ENCODE results near the gene BHLHE41.

The BHLHE41 gene

DNA sequence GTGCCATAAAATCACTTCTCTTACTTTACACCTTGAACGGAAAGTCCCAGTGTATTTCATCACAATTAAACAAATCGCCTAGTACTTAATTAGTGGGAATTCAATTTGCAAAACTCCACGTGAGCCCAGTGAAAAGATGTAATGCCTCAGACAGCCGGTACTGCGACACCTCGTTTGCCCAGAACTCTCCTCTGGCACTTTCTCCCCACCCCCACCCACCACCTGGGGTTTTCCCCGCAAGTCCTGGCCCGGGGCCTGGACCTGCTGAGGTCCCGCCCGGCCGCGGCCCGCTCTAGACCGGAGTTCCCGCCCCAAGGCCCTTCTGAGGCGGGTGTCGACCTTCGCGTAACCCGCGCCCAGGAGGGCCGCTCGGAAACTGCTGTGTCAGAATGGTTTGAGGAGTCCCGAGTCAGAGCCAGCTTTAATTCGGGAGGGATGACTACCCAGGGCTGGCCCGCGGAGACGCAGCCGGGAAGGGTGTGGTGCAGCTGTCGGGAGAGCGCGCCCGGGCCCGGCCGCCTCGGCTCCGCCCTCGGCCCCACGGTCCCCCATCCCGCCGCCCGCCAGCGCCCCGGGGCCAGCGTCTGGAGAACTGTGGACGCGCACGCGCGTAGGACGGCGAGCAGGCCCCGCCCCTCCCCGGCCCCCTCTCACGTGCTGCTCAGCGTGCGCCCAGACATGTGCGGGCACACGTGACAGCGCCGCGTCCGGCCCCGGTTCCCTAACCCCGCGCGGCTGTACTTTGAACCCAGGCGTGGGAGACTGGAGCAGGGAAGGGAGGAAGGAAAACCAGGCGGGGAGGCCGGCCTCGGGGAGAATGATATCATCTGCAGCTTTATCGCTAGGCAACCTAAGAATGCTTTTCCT lies 10.8 kb downstream of the BHLHE41 start:
- peak; percentile 50 for DNase-seq

DNA sequence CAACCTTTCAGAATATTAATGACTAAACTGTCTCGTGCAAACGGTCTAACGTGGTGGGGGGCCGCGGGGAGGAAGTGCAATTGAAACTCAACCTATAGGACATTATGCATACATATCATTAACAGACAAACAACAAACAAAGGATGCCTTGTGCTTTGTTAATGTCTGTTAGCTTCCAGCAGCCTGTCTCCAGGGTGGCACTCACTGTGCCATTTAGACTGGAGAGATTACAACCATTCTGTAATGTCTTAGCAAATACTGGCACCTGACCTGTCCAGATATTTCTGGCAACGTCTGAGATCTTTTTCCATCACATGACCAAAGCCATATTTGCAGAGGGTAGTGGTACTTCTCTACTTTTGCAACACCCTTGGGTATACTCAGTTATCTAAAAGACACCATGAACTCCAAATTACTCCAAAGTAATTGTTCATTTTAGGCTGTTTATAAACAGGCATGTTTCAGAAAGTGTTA lies 11.6 kb downstream of the BHLHE41 start:
- no peak for DNase-seq

DNA sequence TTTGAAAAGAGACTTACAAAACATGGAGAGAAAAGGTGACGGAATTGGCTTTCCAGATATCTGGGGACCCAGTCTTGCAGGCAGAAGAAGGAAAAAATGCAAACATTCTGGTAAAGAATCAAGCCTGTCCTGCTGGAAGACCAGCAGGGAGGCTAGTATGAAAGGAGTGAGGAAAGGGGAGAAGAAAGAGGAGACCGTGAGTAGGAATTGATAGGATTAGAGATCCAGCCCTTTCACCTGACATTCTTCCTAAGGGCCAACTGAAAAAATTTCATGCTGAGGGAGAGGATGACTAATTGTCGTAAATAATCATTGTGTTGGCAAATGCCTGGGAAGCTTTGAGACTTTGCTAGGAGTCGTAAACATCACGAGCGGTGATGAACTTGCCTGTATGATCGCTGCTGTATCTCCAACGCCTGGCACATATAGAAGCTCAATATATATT lies 12.1 kb downstream of the BHLHE41 start:
- no peak for DNase-seq

DNA sequence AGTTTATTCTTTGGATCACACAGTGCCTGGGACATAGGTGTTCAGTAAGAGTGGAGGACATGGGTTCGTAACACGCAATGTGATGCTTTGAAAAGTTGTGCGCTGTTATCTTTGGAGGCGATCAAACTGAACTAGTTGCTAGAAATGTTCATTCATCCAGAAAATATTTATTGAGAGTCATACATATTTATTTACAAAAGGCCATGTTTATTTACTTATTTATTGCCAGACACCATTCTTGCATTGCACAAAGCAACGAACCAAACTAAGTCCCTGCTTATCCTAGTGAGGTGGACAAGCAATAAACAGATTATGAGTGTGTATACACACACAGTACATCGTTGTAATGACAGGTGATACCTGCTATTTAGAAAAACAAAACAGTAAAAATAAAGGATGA lies 12.6 kb downstream of the BHLHE41 start:
- DNase-seq = no peak

DNA sequence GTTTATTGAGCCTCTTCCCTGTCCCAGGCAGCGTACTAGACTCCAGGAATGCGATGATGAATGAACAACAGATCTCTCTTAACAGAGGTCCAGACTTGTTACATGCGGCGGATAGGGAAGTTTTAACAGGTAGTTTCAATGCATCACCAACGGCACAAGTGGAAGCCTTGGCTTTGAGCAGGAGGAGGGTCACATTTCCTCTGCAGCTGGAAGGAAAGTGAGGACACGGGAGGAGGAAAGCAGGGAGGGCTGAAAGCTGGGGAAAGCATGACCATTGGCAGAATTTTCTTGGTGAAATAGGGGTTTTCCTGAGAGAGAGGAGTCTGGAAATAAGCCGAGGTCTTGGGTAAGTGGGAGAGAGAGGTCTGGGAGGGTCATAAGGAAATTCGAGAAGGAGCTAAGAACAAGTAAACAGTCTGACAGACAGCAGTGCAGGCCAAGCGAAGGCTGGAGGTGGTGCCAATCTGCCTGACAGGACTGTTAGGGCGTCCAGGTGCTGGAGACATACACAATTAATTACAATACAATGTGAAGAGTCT lies 15.4 kb downstream of the BHLHE41 start:
- no peak for DNase-seq

DNA sequence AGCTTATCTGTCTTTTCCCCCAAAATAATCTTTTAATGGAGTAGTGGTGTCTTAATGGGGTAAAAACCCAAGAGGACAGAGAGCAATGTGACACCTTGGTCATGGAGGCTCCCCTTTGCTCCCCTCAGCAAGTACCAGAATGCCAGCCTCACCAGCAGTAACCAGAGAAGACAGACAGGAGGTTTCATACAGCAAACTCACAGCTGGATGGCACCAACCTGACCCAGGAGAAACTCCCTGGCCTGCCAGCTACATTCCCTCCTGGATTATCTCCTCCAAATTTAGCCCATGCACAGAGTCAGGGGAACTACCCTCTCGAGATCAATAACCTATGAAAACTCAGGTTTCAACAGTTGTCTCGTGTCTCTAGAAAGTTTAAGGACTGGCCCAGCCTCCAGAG lies 15.9 kb downstream of the BHLHE41 start:
- DNase-seq = no peak

DNA sequence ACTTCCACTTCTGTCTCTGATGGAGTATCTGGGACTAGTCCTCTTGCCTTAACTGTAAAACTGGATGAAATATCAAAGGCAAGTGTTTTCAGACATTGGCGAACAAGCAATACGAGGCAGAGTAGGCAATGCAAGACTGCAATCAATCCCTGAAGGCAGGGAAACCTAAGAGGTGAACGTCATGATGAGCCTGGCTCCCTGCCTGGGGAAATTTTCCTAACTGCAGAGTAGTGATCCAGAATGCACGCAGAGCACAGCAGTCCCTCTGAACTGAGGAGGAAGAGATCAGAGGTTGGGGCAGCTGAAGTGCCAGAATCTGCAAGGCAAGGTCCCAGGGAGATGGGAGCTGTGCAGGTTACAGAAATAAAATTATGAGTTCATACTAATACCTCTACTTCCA lies 18.5 kb downstream of the BHLHE41 start:
- no peak for DNase-seq

DNA sequence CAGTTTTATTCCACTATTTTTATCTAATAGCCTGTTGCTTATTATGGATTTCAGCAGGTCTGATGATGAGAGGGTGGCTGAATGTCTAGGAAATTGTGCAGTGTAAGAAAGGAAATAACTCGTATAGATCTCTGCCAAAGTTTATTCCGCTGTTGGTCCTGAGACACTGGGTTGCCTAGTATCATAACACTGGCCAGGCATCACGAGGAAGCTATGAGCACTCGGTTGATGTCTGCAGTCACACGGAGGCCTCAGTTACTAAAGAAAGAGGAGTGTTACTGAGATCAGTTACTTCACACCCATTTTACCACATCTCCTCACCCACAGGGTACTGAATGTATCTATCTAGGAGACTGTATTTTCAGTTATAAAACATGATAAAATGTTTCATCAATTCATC lies 21.9 kb downstream of the BHLHE41 start:
- no peak for DNase-seq

DNA sequence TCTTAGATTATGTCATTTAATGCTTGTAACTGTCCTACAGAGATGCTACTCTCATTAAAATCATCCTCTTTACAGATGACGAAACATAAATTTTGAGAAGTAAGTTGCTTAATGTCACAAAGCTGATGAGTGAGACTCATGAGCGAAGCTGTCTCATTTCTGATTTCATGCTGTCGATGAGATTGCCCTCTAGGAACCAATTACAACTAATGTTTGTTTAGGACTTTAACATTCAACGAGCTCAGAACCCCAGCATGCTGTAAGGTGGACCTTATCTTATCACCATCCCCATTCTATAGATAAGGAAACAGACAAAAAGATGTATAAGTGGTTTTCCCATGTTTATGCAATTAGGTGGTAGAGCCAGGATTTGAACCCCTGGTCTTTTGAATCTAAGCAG lies 23.1 kb downstream of the BHLHE41 start:
- no peak for DNase-seq

DNA sequence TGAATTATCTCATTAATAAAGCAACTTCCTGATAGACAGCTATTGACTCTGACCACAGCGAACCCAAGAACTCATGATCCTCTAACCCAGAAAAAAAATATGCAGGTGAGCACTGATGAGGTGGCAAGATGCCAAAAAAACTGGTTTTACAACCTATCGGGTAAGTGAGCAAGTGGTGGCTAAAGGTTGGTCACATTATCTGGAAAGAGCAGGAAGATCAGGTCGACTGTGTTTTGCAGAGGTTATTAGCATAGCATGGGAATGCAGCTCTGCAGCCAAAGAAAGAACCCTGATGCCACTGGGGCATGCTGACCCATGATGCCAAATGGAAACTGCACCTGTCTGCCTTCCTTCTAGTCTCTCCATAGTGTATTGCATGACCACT lies 23.5 kb downstream of the BHLHE41 start:
- no peak for DNase-seq

DNA sequence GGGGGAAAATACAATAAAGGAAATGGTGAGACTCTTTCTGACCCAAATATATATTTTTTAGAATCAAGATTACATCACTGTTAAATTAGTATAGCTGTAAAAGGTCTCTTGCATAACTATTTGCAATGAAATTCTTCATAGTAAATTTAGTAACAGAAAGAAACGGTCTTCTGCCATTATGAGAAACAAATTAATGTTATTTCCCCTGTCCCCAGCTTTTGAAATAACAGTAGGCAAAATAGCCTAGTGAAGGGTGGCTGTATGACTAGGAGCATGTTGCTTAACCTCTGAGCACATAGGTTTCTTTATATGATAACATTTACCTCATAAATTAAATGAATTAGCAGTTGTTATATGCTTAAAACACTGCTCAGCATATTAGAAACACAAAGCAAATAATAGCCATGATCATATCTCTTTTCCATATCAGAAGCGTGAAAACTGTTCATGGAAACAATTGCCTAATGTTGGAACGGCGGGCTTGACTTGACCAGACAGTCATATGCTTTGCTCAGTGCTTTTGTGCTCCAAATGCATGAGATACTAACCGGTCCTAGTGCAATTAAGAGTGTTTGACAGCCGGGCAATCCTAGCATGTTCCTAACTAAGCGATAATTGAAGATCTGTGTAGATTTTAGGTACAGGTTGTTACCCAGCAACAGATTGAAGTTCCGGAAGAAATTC lies 24.0 kb downstream of the BHLHE41 start:
- DNase-seq = no peak

DNA sequence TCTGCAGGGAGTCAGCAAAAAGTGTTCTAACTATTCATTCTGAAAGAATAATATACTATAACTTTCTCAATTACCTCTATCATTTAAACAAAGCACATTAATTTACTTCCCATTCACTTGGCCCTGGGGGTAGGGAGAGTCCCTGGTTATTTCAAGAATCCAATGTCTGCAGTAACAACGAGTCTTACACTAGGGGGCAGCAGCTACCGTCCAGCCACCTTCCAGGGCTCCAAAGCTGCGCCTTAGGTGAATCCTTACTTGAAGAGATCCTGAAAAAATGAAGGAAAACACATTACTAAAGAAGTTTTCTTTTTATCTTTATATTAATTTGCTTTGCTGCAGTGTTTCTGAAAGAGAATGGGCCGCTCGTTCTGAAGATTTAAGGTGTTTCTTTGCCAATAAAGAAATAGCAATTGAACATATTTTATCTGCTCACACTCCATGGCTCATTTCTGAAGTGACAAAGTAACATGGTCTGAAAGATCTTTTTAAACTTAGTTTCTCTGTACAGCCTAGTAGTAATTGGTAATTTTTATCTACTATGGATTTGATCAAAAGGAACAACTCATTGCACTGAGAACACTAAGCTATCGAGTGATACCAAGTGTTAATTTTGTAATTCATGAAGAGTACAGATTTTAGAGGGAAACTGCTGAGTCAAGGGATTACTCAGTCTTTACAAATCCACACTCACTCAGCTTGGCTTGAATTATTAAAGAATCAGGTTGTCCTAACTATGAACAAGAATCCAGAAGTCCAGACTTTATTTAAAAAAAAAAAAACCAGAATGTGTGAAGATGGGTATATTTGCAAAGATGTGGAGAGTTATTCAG lies 27.6 kb downstream of the BHLHE41 start:
- peak; percentile 40 for DNase-seq

DNA sequence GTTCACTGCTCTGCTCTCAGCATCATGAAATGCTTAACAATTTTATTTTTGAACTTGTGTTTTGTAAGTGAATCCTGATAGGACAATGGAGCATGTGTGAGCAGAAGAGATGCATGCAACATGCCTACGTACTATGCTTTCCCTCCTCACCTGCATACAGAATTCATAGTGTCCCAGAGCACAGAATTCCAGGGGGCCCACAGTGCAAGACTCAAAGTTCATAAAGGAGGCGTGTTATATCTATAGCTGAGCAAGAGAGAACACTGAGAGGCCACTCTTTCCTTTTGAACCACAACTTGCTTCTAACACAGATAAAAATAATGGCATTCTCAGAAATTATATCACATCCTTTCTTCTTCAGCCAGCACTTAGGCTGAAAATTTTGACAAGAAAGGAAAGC lies 28.8 kb downstream of the BHLHE41 start:
- DNase-seq = no peak

DNA sequence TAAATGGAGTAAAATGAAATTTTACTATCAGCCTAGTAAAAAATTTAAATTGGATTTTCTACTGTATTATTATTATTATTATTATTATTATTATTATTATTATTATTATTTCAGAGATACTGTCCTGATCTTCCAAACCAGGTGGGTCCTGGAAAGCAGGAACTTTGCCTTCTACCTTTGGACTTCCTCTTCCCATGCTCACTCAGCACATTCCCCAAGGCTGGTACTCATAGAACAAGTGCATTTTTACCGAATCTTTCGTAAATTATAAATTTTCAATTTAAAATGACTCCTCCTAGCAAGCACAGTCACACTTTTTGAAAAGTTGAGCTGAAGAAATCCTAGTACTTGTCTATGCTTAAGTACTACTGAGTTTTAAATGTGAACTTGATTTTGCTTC lies 29.7 kb downstream of the BHLHE41 start:
- no peak for DNase-seq

DNA sequence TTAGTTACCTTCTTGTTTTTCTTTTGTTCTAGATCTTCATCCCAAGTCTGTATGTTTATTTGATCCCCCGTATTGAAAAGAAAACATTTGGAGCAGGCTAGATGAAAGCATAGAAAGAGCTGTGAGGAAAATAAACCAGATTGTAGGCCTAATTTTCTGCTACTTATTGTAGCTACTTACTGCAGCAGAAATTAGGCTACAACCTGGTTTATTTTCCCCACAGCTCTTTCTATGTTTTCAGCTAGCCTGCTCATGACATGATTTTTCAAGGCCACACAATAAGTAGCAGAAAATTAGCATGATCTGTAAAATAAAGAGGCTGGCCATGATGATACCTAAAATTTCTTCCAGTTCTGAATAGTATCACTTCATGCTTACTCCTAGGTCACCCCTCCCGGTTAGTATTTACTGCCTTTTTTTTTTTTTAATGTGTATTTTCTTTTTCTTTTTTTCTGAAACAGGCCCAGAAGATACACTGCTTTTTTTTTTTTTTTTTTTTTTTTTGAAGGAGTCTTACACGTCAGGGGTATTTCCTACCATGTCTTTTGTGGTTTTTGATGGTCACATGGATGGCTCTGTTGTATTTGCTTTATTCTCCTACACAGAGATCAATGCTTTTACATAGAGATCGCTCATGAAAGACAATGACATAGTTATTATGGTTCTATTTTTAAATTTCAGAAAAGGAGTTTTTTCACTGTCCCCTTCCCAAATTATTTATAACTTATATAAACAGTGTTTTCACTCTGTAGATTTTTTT lies 32.3 kb downstream of the BHLHE41 start:
- no peak for DNase-seq

DNA sequence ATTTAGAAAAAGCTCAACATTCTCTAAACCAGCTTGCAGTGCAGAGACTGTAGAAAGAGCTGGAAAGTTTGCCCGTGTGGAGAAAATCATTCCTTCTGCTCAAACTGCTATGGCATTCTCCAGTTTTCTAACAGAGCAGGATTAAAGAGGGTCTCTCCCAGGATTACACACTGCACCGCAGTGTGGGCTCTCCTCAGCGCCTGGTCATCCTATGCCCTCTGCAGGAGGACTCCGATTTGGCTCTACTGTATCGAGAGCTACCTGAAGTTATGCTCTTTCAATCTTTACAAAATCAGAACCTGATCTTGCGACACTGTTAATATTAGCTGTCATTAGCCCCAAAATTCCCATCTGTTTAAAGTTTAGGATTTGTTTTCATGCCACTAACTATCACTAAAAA lies 33.0 kb downstream of the BHLHE41 start:
- DNase-seq = no peak

DNA sequence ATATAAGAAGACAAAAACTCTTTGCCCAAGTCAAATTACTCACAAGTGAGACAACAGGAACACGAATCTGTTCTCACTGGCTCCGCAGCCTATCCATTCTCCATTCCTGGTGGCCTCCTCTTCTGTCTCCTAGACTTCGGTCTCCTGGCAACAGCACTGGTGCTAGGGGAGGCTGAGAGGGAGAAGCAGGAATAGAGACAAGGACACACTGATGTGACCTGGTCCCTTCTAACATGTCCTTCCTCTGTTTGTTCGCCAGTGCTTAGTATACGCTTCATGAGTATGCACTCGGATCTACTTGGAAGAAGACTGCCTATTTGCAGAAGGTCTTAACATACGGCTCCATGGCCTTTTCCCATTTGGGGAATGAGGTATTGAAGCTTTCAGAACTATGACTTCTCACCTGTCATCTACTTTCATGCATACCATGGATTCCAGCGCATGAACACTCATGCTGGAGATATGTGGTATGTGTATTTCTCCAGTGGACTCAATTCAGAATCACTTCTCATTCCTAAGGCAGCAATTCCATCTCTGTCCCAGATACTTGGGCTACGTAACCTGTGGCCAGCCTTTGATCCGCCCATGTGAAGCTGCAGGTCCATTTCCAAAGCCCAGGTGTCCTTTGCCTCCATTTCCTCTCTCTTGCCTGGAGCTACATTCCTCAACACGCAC lies 33.9 kb downstream of the BHLHE41 start:
- DNase-seq = no peak

DNA sequence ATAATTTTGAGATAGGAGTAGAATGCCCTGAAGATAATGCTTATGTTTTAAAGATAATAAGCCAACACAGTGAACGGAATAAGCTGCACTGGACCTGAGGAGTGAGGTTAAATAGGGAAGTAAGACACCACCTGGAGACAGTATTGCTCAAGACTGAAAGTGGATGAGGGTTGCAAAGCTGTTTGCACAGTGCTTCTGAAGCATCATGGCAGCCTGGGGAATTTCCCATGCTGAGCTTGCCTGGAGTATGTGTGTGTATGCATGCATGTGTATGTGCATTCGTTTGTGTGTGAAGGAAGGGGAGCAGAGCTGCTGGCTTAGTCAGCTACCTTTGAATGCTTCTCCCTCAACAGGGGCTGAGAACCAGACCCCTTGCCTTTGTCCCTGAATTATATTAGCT lies 35.8 kb downstream of the BHLHE41 start:
- no peak for DNase-seq

DNA sequence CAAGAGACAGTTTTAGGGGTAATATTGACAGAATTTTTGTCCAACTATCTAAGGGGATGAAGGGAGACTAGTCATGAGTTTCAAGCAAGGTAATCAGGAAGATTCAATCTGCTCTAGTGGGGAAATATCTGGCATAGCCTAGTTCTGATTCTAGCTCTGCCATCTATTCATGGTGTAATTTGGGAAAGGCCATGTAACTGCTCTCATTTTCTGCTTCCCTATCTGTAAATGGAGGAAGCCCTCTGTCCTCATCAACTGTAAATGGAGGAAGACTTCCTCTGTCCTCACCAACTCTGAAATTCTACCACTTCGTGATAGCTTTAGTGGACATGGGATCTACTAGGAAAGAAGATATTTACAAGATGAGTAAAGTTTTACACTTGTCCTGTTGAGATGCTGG lies 37.9 kb downstream of the BHLHE41 start:
- no peak for DNase-seq

DNA sequence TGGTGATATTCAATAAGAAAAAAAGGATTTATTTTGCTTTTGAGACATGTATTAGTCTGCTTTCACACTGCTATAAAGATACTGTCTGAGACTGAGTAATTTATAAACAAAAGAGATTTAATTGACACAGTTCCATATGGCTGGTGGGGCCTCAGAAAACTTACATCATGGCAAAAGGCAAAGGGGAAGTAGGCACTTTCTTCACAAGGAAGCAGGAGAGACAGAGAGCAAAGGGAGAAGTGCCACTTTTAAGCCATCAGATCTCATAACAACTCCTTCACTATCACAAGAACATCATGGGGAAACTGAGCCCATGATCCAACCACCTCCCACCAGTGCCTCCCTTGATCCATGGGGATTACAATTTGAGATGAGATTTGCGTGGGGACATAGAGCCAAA lies 43.9 kb downstream of the BHLHE41 start:
- DNase-seq = no peak

DNA sequence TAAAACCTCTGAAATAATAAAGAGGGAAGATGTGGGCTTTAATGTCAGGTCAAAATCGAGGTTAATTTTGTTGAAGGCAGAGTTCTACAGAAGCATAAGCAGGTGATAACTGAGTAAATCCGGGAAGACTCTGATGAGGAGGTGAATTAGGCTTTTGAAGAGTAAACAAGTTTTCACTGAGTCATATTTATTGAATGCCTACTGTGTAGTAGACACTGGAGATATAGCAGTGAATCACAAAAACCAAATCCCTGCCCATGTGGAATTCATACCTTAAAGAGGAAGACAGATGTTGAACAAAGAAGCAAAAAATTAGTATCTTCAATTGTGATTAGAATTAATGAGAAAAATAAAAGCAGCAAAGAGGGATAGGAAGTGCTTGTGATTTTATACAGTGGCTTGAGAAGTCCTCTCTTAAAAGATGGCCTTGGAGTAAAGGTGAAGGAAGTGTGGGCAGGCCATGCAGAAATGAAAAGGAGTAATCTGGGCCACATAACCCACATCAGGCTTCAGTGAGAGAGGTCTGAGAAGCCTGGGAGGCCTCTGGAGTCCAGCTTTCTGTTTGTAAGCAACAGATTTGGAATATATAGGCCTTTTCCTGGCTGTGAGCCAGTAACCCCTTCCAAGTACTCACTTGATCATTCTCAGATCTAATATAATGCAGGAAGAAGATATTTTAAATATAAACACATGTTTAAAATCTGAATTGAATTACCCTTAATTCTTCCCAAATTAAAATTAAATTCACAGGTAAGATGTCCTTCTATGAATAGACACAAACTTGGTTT lies 46.7 kb downstream of the BHLHE41 start:
- DNase-seq = no peak

Measured in activated gamma-delta T cell treated with Interleukin-2 at 50 U/mL for 16 hours (primary cell).